HCT116 (cell line): ENCODE data around the gene MCC. TPM values are rescaled to one million over a fixed set of nuclear protein-coding genes. Genes with fewer than 3 reads are reported as not detected.

Source experiments
- ATAC-seq: fragments of 200-7000 bp; cut with Tn5 transposase; 2 replicates; pipeline ENCODE4 v1.9.1; 2020; ENCODE audit warnings: mild to moderate bottlenecking, moderate library complexity
- BruUV-seq: library from RNA; stranded (reverse); fragments of 400-500 nt; replicated peaks from 2 replicates; lab custom pipeline; 2021; lab: Mats Ljungman, UMichigan
- CTCF ChIA-PET: fragments of 300-600 bp; sonication (Branson Sonifier 250); formaldehyde crosslinking; loops from one replicate; lab custom pipeline; 2021; ENCODE audit warnings: antibody characterized with exemption; lab: Charles Lee
- POLR2A ChIA-PET: fragments of 300-600, 350-600 bp; sonication (Branson Sonifier 250); formaldehyde crosslinking; loops from one replicate; lab custom pipeline; 2021; ENCODE audit warnings: antibody characterized with exemption; lab: Charles Lee
- RAD21 ChIA-PET, 2 experiments: fragments of 300-600 bp; sonication (Branson Sonifier 250); formaldehyde crosslinking; loops; one replicate each; lab custom pipeline; 2023; ENCODE audit warnings: low total read pairs in 2 of 2; ENCODE audit not compliant: uncharacterized antibody in 2 of 2, unreplicated experiment in 2 of 2, low non-redundant PET in 1 of 2; lab: Charles Lee
- DNase-seq: peaks from one replicate; pipeline ENCODE4 v3.0.0-alpha.2; 2010; ENCODE audit warnings: low read depth, low spot score
- H2AFZ ChIP-seq: fragments of 200-600 bp; shearing (Covaris generic), sonication (generic); 2 replicates; pipeline ENCODE4 v1.6.1; 2017; ENCODE audit warnings: low read depth, mixed run types, mixed read lengths, antibody characterized with exemption, low read length; ENCODE audit not compliant: poor library complexity, severe bottlenecking
- H3K27ac ChIP-seq: 2 replicates; pipeline ENCODE4 v1.5.1; 2012; ENCODE audit warnings: low read depth, low read length
- H3K27me3 ChIP-seq: fragments of 200-600 bp; sonication (generic); 2 replicates; pipeline ENCODE4 v1.6.1; 2016; ENCODE audit warnings: mixed run types, low read length, mixed read lengths; ENCODE audit not compliant: insufficient read depth
- H3K36me3 ChIP-seq, 2 experiments: fragments of 200-500 bp in 1 of 2; fragments of 200-600 bp in 1 of 2; sonication (Bioruptor generic) in 1 of 2; sonication (generic) in 1 of 2; 2 replicates each; pipeline versions ENCODE4 v1.5.1 to v1.6.1; 2014 to 2016; ENCODE audit warnings: low read length in 2 of 2, inconsistent platforms in 1 of 2, mixed read lengths in 1 of 2, mixed run types in 1 of 2; ENCODE audit not compliant: insufficient read depth in 2 of 2, control insufficient read depth in 1 of 2
- H3K4me1 ChIP-seq, 2 experiments: fragments of 200-600 bp in 1 of 2; sonication (generic) in 1 of 2; 2 replicates each; pipeline versions ENCODE4 v1.5.1 to v1.6.1; 2012 to 2017; ENCODE audit warnings: low read length in 2 of 2, inconsistent platforms in 1 of 2, mild to moderate bottlenecking in 1 of 2, mixed read lengths in 1 of 2, mixed run types in 1 of 2, moderate library complexity in 1 of 2; ENCODE audit not compliant: insufficient read depth in 2 of 2, control insufficient read depth in 1 of 2
- H3K4me2 ChIP-seq: fragments of 200-600 bp; sonication (generic); 2 replicates; pipeline ENCODE4 v1.6.1; 2017; ENCODE audit warnings: mixed run types, low read length, mixed read lengths
- H3K4me3 ChIP-seq, 2 experiments: fragments of 200-600 bp in 1 of 2; sonication (generic) in 1 of 2; replicated peaks in 1 of 2; 2 replicates each; pipeline ENCODE4 v1.5.1; 2011 to 2016; ENCODE audit warnings: low read length in 2 of 2, control low read depth in 1 of 2, low read depth in 1 of 2, mild to moderate bottlenecking in 1 of 2, mixed read lengths in 1 of 2, mixed run types in 1 of 2
- H3K79me2 ChIP-seq: fragments of 200-600 bp; sonication (generic); 2 replicates; pipeline ENCODE4 v1.6.1; 2017; ENCODE audit warnings: mild to moderate bottlenecking, mixed run types, low read length, moderate library complexity, mixed read lengths; ENCODE audit not compliant: insufficient read depth
- H3K9ac ChIP-seq: fragments of 200-600 bp; sonication (generic); 2 replicates; pipeline ENCODE4 v1.6.1; 2016; ENCODE audit warnings: low read length, mixed read lengths
- H3K9me2 ChIP-seq: fragments of 200-600 bp; sonication (generic), shearing (Covaris generic); 2 replicates; pipeline ENCODE4 v1.6.1; 2017; ENCODE audit warnings: mixed run types, mild to moderate bottlenecking, moderate library complexity; ENCODE audit not compliant: insufficient read depth
- H3K9me3 ChIP-seq, 2 experiments: fragments of 200-500 bp in 1 of 2; fragments of 200-600 bp in 1 of 2; sonication (Bioruptor generic) in 1 of 2; sonication (generic) in 1 of 2; 2 replicates each; pipeline ENCODE4 v1.6.1; 2014 to 2017; ENCODE audit warnings: low read length in 2 of 2, mixed read lengths in 2 of 2, inconsistent platforms in 1 of 2, low read depth in 1 of 2, mild to moderate bottlenecking in 1 of 2, mixed run types in 1 of 2, moderate library complexity in 1 of 2; ENCODE audit not compliant: control insufficient read depth in 1 of 2, insufficient read depth in 1 of 2
- H4K20me1 ChIP-seq: fragments of 200-600 bp; sonication (generic), shearing (Covaris generic); 2 replicates; pipeline ENCODE4 v1.6.1; 2017; ENCODE audit warnings: mixed run types, mild to moderate bottlenecking, moderate library complexity; ENCODE audit not compliant: insufficient read depth
- ATF3 ChIP-seq: IDR thresholded peaks from 2 replicates; pipeline ENCODE4 v1.6.1; 2012
- CBX3 ChIP-seq: IDR thresholded peaks from 2 replicates; pipeline ENCODE4 v1.6.1; 2012; ENCODE audit warnings: low read depth
- CEBPB ChIP-seq: IDR thresholded peaks from 2 replicates; pipeline ENCODE4 v1.6.1; 2012; ENCODE audit warnings: low read depth
- CTCF ChIP-seq, 3 experiments: fragments of 200-600 bp in 1 of 3; sonication (generic) in 1 of 3; IDR thresholded peaks in 2 of 3; conservative IDR thresholded peaks in 1 of 3; 2 replicates each; pipeline ENCODE4 v1.5.1; 2012 to 2017; ENCODE audit warnings: low read depth in 2 of 3, low read length in 2 of 3, antibody characterized with exemption in 1 of 3, borderline replicate concordance in 1 of 3, control low read depth in 1 of 3, mild to moderate bottlenecking in 1 of 3, mixed read lengths in 1 of 3, mixed run types in 1 of 3, moderate library complexity in 1 of 3; ENCODE audit not compliant: insufficient read depth in 1 of 3
- ELF1 ChIP-seq: IDR thresholded peaks from 2 replicates; pipeline ENCODE4 v1.6.1; 2012; ENCODE audit warnings: low read depth, borderline replicate concordance
- EZH2 ChIP-seq: fragments of 200-600 bp; sonication (generic); IDR thresholded peaks from 2 replicates; pipeline ENCODE4 v1.6.1; 2017; ENCODE audit warnings: antibody characterized with exemption, mixed run types
- EZH2phosphoT487 ChIP-seq: fragments of 200-600 bp; IDR thresholded peaks from 2 replicates; pipeline ENCODE4 v1.6.1; 2018; ENCODE audit warnings: antibody characterized with exemption, borderline replicate concordance
- JUND ChIP-seq: IDR thresholded peaks from 2 replicates; pipeline ENCODE4 v1.6.1; 2012
- REST ChIP-seq: IDR thresholded peaks from 2 replicates; pipeline ENCODE4 v1.6.1; 2012; ENCODE audit warnings: low read depth
- SIN3A ChIP-seq: IDR thresholded peaks from 2 replicates; pipeline ENCODE4 v1.6.1; 2012; ENCODE audit warnings: low read depth
- SP1 ChIP-seq: IDR thresholded peaks from 2 replicates; pipeline ENCODE4 v1.6.1; 2012; ENCODE audit warnings: low read depth
- SRF ChIP-seq: IDR thresholded peaks from 2 replicates; pipeline ENCODE4 v1.6.1; 2012; ENCODE audit warnings: low read depth
- TCF7L2 ChIP-seq: IDR thresholded peaks from 2 replicates; pipeline ENCODE4 v1.7.0; 2011; ENCODE audit warnings: borderline replicate concordance, inconsistent platforms; ENCODE audit not compliant: insufficient read depth, insufficient read length; ENCODE audit errors: extremely low read depth
- ZFX ChIP-seq: fragments of 450-650 bp; IDR thresholded peaks from 2 replicates; pipeline ENCODE4 v1.6.1; 2017
- intact Hi-C: fragments of 100-400 bp; cut with micrococcal nuclease; formaldehyde crosslinking; loops from 2 replicates; pipeline ENCODE4 v1.10.0; 2022
- total RNA-seq: library from RNA; stranded (reverse); gene quantifications from one replicate; pipeline ENCODE4 v1.2.1, GENCODE V29; 2021; ENCODE audit not compliant: unreplicated experiment

Gene MCC
- total RNA-seq, 1 experiment from 2014 or later = 20.1 TPM

- 0 out of 6 replicates have a peak, but pooled peaks of 1 of the 3 experiments have one; percentile 2 for TF ChIP-seq CTCF (IDR thresholded peaks at IDR 0.05 in 2 of 3, conservative IDR thresholded peaks at IDR 0.05 in 1 of 3; ENCODE audit: borderline replicate concordance in 1 of 3, insufficient read depth in 1 of 3, low read depth in 2 of 3, low read length in 2 of 3)
- TF ChIP-seq TCF7L2 = peak; percentile 96
- TF ChIP-seq CBX3 = peak; percentile 99
- no peak for TF ChIP-seq EZH2phosphoT487
- peak; percentile 94 for TF ChIP-seq SRF
- no peak; the same call in 1 of the 2 replicates for TF ChIP-seq ELF1
- peak; percentile 99 for TF ChIP-seq SP1
- TF ChIP-seq CEBPB = peak; percentile 92
- no peak for TF ChIP-seq EZH2
- TF ChIP-seq JUND = peak; percentile 100
Observed at GRCh38 chr5:113166852-113167366, 321.3 kb downstream of the MCC start (continued).

GRCh38 chr5:113166261-113166660 lies 322.0 kb downstream of the MCC start:
- Histone ChIP-seq H4K20me1 (no peaks in the 10 kb centered on the region), H3K9me3 (no peaks in the 10 kb centered on the region), H3K27ac (peak overlapping the region; percentile 74; the same call in 1 of the 2 replicates), H3K4me2 (peak overlapping the region; percentile 62), H3K4me1 (peaks cover 77 to 97% of the 10 kb centered on the region in 2 experiments), H2AFZ (no peak overlapping the region), H3K9ac (peak overlapping the region; percentile 46), H3K36me3 (no peaks in the 10 kb centered on the region), H3K79me2 (peaks cover 34% of the 10 kb centered on the region), H3K27me3 (no peaks in the 10 kb centered on the region)
- no peak for DNase-seq
- CTCF ChIA-PET = no interaction called here
- POLR2A ChIA-PET = interaction anchor here (0.7 kb wide), 1 partner anchor 155 kb away, joined by 3 read pairs; no protein-coding TSS in a partner anchor
- RAD21 ChIA-PET = no interaction called here
- no TSS peak for BruUV-seq
- intact Hi-C loops = no loop called here
- TF ChIP-seq SRF (no peak), REST (no peak), ATF3 (no peak), ZFX (no peak), SIN3A (no peak)
- TF ChIP-seq, all 23 proteins: peak for 0
- H3K9me2 ChIP-seq = no peaks in the 10 kb centered on the region
- no peak for ATAC-seq
- H3K4me3 ChIP-seq = peak overlapping the region in 1 of 2 experiments; percentile 6; a peak in 2 of 4 replicates
